BLaER1 treated with 17β-estradiol and CSF1 and Interleukin-3, amounts not matched to agents 10 nM and 100 nM (cell line): ENCODE results near the gene SH2D4B.

Source experiments
- H3K27ac ChIP-seq, 11 experiments: shearing (Covaris generic); formaldehyde crosslinking; 2 replicates each; pipeline ENCODE4 v1.8.1; 2022
- H3K27me3 ChIP-seq, 11 experiments: shearing (Covaris generic); formaldehyde crosslinking; 2 replicates each; pipeline ENCODE4 v1.8.1; 2022
- H3K36me3 ChIP-seq, 11 experiments: shearing (Covaris generic); formaldehyde crosslinking; 2 replicates each; pipeline ENCODE4 v1.8.1; 2022
- H3K4me1 ChIP-seq, 10 experiments: shearing (Covaris generic); formaldehyde crosslinking; 2 replicates each; pipeline ENCODE4 v1.8.1; 2022
- H3K4me2 ChIP-seq, 11 experiments: shearing (Covaris generic); formaldehyde crosslinking; 2 replicates each; pipeline ENCODE4 v1.8.1; 2022
- H3K4me3 ChIP-seq, 10 experiments: shearing (Covaris generic); formaldehyde crosslinking; 2 replicates each; pipeline ENCODE4 v1.8.1; 2022
- H3K9ac ChIP-seq, 11 experiments: shearing (Covaris generic); formaldehyde crosslinking; 2 replicates each; pipeline ENCODE4 v1.8.1; 2022
- H3K9me3 ChIP-seq, 11 experiments: shearing (Covaris generic); formaldehyde crosslinking; replicated peaks in 1 of 11; 2 replicates each; pipeline ENCODE4 v1.8.1; 2022
- H4K20me1 ChIP-seq, 11 experiments: shearing (Covaris generic); formaldehyde crosslinking; 2 replicates each; pipeline ENCODE4 v1.8.1; 2022
- Cebpa-rat ChIP-seq, 11 experiments: shearing (Covaris generic); IDR thresholded peaks; 2 replicates each; pipeline ENCODE4 v1.8.1; 2022

Gene SH2D4B

GRCh38 chr10:80694930-80695329, 157.2 kb downstream of the SH2D4B start:
- Histone ChIP-seq H4K20me1 (no peaks in the 10 kb centered on the region), H3K27ac (no peak overlapping the region), H3K27me3 (no peaks in the 10 kb centered on the region), H3K9ac (no peak overlapping the region), H3K9me3 (no peaks in the 10 kb centered on the region), H3K4me3 (no peak overlapping the region), H3K4me1 (peaks cover 0 to 25% (median 19%) of the 10 kb centered on the region in 10 experiments; a peak in 14 of 20 replicates), H3K36me3 (no peaks in the 10 kb centered on the region), H3K4me2 (no peak overlapping the region)
- no peak for TF ChIP-seq Cebpa-rat (IDR thresholded peaks at IDR 0.05)
